ENCODE data around the gene GRAMD2B.

GRAMD2B gene

DNA sequence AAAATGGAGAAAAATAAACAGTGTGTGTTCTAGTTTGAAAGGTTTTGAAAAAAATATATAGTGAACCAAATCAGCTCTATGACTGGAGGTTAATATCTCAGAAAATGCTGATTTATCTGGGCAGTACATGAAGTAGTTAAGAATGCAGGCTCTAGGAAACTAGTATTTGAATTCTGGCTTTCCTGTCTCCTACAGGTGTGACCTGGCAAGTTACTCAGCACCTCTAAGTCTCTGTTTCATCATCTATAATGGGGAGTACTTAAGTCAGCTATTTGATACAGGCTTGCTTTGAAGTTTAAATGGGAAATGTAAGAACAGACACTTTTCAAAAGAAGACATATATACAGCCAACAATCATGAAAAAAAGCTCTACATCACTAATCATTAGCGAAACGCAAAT lies 5.2 kb downstream of the GRAMD2B start:
- no peak overlapping the region for H3K4me3 ChIP-seq (ENCODE audit: low read depth, low read length)
- TF ChIP-seq, protein P1, sequence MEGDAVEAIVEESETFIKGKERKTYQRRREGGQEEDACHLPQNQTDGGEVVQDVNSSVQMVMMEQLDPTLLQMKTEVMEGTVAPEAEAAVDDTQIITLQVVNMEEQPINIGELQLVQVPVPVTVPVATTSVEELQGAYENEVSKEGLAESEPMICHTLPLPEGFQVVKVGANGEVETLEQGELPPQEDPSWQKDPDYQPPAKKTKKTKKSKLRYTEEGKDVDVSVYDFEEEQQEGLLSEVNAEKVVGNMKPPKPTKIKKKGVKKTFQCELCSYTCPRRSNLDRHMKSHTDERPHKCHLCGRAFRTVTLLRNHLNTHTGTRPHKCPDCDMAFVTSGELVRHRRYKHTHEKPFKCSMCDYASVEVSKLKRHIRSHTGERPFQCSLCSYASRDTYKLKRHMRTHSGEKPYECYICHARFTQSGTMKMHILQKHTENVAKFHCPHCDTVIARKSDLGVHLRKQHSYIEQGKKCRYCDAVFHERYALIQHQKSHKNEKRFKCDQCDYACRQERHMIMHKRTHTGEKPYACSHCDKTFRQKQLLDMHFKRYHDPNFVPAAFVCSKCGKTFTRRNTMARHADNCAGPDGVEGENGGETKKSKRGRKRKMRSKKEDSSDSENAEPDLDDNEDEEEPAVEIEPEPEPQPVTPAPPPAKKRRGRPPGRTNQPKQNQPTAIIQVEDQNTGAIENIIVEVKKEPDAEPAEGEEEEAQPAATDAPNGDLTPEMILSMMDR (IDR thresholded peaks at IDR 0.05; ENCODE audit: borderline replicate concordance, insufficient read depth, low read depth, low read length), result no peak

DNA sequence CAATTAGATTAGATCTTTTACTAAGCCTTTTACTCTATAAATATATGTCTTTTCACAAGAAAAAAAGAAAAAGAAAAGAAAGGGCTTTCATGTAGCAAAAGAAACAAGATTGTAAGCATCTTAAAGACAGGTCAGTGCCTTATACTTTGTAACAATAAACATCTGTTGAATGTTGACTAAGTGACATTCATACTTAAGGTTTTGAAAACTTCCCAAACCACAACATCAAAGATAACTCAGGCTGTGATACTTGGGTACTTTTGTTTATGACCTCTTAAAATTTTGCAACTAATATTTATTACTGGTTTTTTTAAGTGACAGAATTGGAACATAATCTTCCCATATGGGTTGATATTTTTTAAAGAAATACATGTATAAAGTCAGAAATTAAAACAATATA lies 7.4 kb downstream of the GRAMD2B start:
- TF ChIP-seq, protein P1 (IDR thresholded peaks at IDR 0.05; ENCODE audit: borderline replicate concordance, insufficient read depth, low read depth, low read length), result no peak

DNA sequence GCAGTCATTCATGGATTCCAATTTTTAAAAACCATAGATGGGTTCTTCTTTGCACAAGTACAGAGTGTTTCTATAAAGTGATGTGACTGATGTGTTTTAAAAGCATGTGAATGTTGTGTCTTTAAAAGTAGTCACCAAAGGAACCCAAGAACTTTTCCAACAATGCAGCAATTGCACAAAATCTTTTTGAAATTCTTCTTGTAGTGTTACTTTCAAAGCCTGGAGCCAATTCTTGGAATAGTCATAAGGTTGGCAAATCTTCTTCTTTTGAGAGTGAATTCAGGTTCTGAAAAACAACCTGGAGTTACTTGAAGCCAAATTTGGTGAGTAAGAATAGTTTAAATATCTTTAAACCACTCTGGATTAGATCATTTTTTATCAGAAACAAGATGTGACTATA lies 10.5 kb downstream of the GRAMD2B start:
- TF ChIP-seq, protein P1 (IDR thresholded peaks at IDR 0.05; ENCODE audit: borderline replicate concordance, insufficient read depth, low read depth, low read length), result no peak
- H3K4me3 ChIP-seq (ENCODE audit: low read depth, low read length), result no peak overlapping the region

More for the DNA sequence above, 7.4 kb downstream of the GRAMD2B start:
- no peak overlapping the region for H3K4me3 ChIP-seq (ENCODE audit: low read depth, low read length)

DNA sequence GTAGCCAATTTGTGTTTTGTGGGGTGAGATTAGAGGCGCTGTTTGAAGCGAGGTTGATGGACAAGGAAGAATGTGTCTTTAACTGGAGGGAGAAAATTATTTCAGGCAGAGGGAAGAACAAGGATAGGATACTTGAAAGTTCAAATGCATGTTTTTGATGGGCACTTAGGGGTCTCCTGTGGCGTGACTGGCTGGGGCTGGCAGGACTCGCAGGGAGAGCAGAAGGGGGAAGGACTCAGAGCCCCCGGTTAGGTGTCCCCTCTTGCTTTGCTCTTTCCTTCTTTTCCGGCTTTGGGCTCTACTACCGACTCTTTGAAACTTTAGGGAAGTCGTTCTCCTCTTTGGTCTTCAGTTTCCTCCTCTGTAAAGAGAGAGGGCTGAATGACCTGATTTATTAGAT lies 12.1 kb downstream of the GRAMD2B start:
- TF ChIP-seq, protein P1 (IDR thresholded peaks at IDR 0.05; ENCODE audit: borderline replicate concordance, insufficient read depth, low read depth, low read length), result no peak
- no peak overlapping the region for H3K4me3 ChIP-seq (ENCODE audit: low read depth, low read length)

DNA sequence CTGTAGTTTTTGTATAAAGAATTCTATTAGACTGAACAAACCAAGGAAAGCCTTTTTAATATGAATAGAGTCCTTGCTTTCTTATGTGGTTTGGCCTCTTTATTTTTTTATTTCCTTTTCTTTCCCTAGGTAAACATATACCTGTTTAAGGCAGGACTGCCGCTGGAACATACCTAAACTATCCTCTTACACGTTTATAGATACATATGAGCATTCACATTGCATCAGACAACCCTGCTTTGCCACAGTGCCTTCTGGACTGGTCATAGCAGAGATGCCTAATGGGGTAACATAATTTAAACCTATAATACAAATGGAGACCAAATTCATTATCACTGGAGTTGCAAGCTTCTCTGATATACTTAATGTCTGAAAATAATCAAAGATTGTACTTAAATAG lies 12.5 kb downstream of the GRAMD2B start:
- TF ChIP-seq, protein P1 (IDR thresholded peaks at IDR 0.05; ENCODE audit: borderline replicate concordance, insufficient read depth, low read depth, low read length), result no peak
- no peak overlapping the region for H3K4me3 ChIP-seq (ENCODE audit: low read depth, low read length)

DNA sequence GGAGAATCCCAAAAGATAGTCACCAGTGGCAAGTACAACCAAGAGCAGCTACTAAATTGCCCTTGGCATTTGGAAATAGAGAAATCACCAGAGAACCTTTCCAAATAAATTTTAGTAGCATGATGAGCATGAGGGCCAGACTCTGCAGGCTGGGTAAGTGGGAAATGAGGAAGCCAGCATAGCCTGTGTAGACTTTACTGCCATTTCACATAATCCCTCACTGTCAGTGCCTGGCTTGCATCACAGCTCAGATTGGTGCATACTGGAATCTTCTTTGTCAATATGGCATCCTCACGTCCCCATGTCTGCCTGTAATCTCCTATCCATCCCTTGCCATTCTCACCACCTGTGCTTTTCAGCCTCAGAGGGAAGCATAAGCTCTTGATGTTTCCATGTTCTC lies 14.5 kb downstream of the GRAMD2B start:
- TF ChIP-seq, protein P1 (IDR thresholded peaks at IDR 0.05; ENCODE audit: borderline replicate concordance, insufficient read depth, low read depth, low read length), result no peak
- no peak overlapping the region for H3K4me3 ChIP-seq (ENCODE audit: low read depth, low read length)

DNA sequence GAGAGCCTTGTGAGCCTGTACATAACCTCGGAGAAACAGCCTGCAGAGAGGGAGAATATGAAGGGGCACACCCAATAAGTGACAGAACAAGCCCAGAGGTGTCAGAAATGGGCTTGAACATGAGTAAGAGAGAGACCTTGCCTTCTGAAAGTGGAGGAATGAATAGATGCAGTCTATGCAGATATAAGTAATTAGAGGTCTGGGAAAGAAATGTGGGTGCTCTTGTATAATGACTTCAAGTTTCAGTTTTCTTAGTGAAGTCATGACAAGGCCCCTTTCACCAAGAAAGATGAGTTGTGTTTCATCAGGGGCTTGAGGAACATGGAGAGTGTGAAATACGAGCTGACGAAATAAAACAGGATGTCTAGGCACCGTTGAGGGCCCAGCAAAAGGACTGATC lies 15.1 kb downstream of the GRAMD2B start:
- TF ChIP-seq, protein P1 (IDR thresholded peaks at IDR 0.05; ENCODE audit: borderline replicate concordance, insufficient read depth, low read depth, low read length), result no peak
- H3K4me3 ChIP-seq (ENCODE audit: low read depth, low read length), result no peak overlapping the region

Data from GM12875 (cell line).